ENCODE results near the gene ATP1A2. TPM values are rescaled to one million over a fixed set of nuclear protein-coding genes. Genes with fewer than 3 reads are reported as not detected.

ATP1A2 gene
- total and polyA plus RNA-seq, 2 experiments from 2014 or later, result 4.9 to 17.7 TPM

- Mint-ChIP-seq H3K4me3 (no peak overlapping the region), H3K36me3 (ENCODE audit: low read depth) (no peaks in the 10 kb centered on the region; the same call in 2 of the 3 replicates), H3K27me3 (ENCODE audit: insufficient read depth, low read depth, poor library complexity) (peaks cover 20% of the 10 kb centered on the region), H3K9me3 (no peaks in the 10 kb centered on the region), H3K4me1 (peaks cover 80% of the 10 kb centered on the region), H3K27ac (no peak overlapping the region)
- H4K20me1 ChIP-seq (replicated peaks; ENCODE audit: insufficient read depth), result no peaks in the 10 kb centered on the region
- H3K4me3 ChIP-seq, result no peak overlapping the region
- ATAC-seq, result peak; percentile 2; the same call in 2 of the 3 replicates
- H3K79me2 ChIP-seq (replicated peaks; ENCODE audit: insufficient read depth), result peaks cover 4% of the 10 kb centered on the region; the same call in 1 of the 2 replicates
- H3K27ac ChIP-seq (ENCODE audit: low read depth), result no peak overlapping the region
- H3K4me1 ChIP-seq (ENCODE audit: insufficient read depth), result peaks cover 61% of the 10 kb centered on the region
- no peak for TF ChIP-seq POLR2AphosphoS5 (IDR thresholded peaks at IDR 0.05; ENCODE audit: low read depth)
- no peak for TF ChIP-seq ETS1 (IDR thresholded peaks at IDR 0.05)
- TF ChIP-seq CTCF (conservative IDR thresholded peaks at IDR 0.05; ENCODE audit: low read depth in 2 of 2), result peak in 1 of 2 experiments; percentile 29; a peak in 1 of 4 replicates
- no peak for TF ChIP-seq ZNF462 (CRISPR knock-in tag; IDR thresholded peaks at IDR 0.05)
- TF ChIP-seq ZNF331 (CRISPR knock-in tag; IDR thresholded peaks at IDR 0.05; ENCODE audit: low read depth), result no peak
- no peak for TF ChIP-seq NANOG (IDR thresholded peaks at IDR 0.05; ENCODE audit: borderline replicate concordance)
- H3K36me3 ChIP-seq (ENCODE audit: insufficient read depth), result no peaks in the 10 kb centered on the region
- H3K27me3 ChIP-seq (ENCODE audit: insufficient read depth), result no peaks in the 10 kb centered on the region
- no peak for DNase-seq (ENCODE audit: low spot score)
- H3F3A ChIP-seq (replicated peaks; ENCODE audit: low read depth), result no peaks in the 10 kb centered on the region
- H3K9me2 ChIP-seq (ENCODE audit: insufficient read depth), result peaks cover 3% of the 10 kb centered on the region
- H3K4me2 ChIP-seq, result no peak overlapping the region
- H2AFZ ChIP-seq, result peak overlapping the region; percentile 85
Observed at GRCh38 chr1:160113407-160113806, 2.2 kb upstream of the ATP1A2 start.
